Spleen (tissue), 7 donors: Measurements from ENCODE around the gene ZNF618.

Experiments used
- POLR2AphosphoS5 ChIP-seq, 3 donors: sonication (generic); formaldehyde crosslinking; IDR thresholded peaks; one replicate each; pipeline ENCODE4 v1.5.1; 2017; ENCODE audit warnings: antibody characterized with exemption in 3 of 3
- TF ChIP-seq, protein P1 (sequence below), 11 experiments: fragments of 200-600 bp in 7 of 11; fragments of 450-650 bp in 4 of 11; sonication (generic) in 4 of 11; IDR thresholded peaks in 8 of 11; conservative IDR thresholded peaks in 3 of 11; 1 replicate in 7 of 11; 2 replicates in 4 of 11; pipeline versions ENCODE4 v1.4.0 to v1.8.0; 2016 to 2021; ENCODE audit warnings: antibody characterized with exemption in 11 of 11, inconsistent platforms in 4 of 11, mild to moderate bottlenecking in 1 of 11
- donor health status: DM: no; HTN: no; CAD: no; lungs with moderate emphysema.
- donor health status: DM: no; HTN: no; CAD: no.
- donor health status: DM: no; HTN: no; CAD: no.

DNA sequence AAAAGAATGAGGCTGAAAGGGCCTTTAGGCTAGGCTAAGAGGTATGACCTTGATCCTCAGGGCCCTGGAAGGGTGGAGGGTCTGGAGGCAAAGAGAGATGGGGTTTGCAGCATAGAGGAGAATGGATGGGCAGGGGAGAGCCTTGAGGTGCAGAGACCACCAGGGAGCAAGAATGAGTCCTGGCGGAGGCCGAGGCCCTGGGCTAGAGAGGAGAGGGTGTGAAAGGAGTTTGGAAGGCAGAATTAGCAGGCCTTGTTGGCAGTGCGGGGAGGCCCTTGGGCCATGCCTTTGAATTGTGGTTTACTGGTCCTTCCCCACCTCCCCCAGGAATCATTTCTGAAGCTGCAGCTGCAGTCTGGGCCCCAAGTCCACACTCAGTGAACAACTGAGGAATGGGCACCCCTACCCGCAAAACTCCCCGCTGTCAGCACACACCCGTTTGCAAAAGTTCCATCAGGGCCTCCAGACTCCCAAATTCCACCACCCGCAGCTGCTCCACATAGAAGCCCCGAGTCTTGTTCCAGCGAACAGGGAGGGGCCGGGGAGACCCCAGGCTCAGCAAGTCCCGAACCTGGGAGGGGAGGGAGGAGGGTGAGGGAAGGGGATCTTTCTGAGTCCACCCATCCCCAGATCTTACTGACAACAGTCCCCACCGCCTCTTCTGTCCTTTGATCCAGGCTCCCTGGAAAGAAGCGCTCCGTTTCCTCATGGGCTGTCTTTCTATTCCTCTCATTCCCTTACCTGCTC lies 220.9 kb downstream of the ZNF618 start:
- TF ChIP-seq, protein P1, sequence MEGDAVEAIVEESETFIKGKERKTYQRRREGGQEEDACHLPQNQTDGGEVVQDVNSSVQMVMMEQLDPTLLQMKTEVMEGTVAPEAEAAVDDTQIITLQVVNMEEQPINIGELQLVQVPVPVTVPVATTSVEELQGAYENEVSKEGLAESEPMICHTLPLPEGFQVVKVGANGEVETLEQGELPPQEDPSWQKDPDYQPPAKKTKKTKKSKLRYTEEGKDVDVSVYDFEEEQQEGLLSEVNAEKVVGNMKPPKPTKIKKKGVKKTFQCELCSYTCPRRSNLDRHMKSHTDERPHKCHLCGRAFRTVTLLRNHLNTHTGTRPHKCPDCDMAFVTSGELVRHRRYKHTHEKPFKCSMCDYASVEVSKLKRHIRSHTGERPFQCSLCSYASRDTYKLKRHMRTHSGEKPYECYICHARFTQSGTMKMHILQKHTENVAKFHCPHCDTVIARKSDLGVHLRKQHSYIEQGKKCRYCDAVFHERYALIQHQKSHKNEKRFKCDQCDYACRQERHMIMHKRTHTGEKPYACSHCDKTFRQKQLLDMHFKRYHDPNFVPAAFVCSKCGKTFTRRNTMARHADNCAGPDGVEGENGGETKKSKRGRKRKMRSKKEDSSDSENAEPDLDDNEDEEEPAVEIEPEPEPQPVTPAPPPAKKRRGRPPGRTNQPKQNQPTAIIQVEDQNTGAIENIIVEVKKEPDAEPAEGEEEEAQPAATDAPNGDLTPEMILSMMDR (IDR thresholded peaks at IDR 0.05 in 8 of 11, conservative IDR thresholded peaks at IDR 0.05 in 3 of 11) = no peak
- no peak for TF ChIP-seq POLR2AphosphoS5 (IDR thresholded peaks at IDR 0.05)
